ENCODE measurements around the gene TRABD2B. TPM values are rescaled to one million over a fixed set of nuclear protein-coding genes. Genes with fewer than 3 reads are reported as not detected.

The TRABD2B gene
- total and polyA plus RNA-seq, 2 experiments from 2014 or later: 1.6 to 2.0 TPM

DNA sequence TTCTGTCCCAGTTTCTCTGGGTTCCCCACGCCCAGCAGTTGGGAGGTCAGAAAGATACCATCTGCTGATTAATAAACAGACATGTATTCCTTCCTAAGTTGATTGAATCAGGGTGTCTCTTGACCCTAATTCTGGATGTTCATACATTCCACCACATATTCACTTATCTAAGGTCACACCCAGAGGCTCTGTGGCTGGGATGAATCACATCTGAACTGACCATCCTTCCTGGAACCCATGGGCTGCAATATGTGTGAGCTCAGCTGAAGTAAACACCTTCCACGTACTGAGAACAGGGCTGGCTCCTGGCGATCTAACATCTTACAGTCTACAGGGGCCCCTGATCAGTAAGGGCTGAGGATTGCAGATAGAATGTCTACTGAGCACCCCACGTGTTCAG is 20.5 kb upstream of the TRABD2B start:
- Mint-ChIP-seq H3K27me3 (ENCODE audit: insufficient read depth, low read depth, poor library complexity) (no peaks in the 10 kb centered on the region), H3K27ac (no peak overlapping the region), H3K4me1 (peaks cover 9% of the 10 kb centered on the region; the same call in 1 of the 3 replicates), H3K4me3 (no peak overlapping the region), H3K9me3 (no peaks in the 10 kb centered on the region), H3K36me3 (ENCODE audit: low read depth) (no peaks in the 10 kb centered on the region)
- no peaks in the 10 kb centered on the region for H3F3A ChIP-seq (replicated peaks; ENCODE audit: low read depth)
- H3K4me3 ChIP-seq: no peak overlapping the region
- no peaks in the 10 kb centered on the region for H3K36me3 ChIP-seq (ENCODE audit: insufficient read depth)
- ATAC-seq: no peak
- H3K27me3 ChIP-seq (ENCODE audit: insufficient read depth): no peaks in the 10 kb centered on the region
- no peak overlapping the region for H3K27ac ChIP-seq (ENCODE audit: low read depth)
- no peaks in the 10 kb centered on the region for H4K20me1 ChIP-seq (replicated peaks; ENCODE audit: insufficient read depth)
- no peak for TF ChIP-seq ZNF331 (CRISPR knock-in tag; IDR thresholded peaks at IDR 0.05; ENCODE audit: low read depth)
- TF ChIP-seq JUNB (IDR thresholded peaks at IDR 0.05; ENCODE audit: unreplicated experiment): no peak
- TF ChIP-seq EZH2phosphoT487 (IDR thresholded peaks at IDR 0.05; ENCODE audit: unreplicated experiment): no peak
- TF ChIP-seq, protein P1, sequence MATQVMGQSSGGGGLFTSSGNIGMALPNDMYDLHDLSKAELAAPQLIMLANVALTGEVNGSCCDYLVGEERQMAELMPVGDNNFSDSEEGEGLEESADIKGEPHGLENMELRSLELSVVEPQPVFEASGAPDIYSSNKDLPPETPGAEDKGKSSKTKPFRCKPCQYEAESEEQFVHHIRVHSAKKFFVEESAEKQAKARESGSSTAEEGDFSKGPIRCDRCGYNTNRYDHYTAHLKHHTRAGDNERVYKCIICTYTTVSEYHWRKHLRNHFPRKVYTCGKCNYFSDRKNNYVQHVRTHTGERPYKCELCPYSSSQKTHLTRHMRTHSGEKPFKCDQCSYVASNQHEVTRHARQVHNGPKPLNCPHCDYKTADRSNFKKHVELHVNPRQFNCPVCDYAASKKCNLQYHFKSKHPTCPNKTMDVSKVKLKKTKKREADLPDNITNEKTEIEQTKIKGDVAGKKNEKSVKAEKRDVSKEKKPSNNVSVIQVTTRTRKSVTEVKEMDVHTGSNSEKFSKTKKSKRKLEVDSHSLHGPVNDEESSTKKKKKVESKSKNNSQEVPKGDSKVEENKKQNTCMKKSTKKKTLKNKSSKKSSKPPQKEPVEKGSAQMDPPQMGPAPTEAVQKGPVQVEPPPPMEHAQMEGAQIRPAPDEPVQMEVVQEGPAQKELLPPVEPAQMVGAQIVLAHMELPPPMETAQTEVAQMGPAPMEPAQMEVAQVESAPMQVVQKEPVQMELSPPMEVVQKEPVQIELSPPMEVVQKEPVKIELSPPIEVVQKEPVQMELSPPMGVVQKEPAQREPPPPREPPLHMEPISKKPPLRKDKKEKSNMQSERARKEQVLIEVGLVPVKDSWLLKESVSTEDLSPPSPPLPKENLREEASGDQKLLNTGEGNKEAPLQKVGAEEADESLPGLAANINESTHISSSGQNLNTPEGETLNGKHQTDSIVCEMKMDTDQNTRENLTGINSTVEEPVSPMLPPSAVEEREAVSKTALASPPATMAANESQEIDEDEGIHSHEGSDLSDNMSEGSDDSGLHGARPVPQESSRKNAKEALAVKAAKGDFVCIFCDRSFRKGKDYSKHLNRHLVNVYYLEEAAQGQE (IDR thresholded peaks at IDR 0.05; ENCODE audit: unreplicated experiment): no peak
- no peak for TF ChIP-seq STAT1 (IDR thresholded peaks at IDR 0.05; ENCODE audit: unreplicated experiment)
- TF ChIP-seq, protein P2, sequence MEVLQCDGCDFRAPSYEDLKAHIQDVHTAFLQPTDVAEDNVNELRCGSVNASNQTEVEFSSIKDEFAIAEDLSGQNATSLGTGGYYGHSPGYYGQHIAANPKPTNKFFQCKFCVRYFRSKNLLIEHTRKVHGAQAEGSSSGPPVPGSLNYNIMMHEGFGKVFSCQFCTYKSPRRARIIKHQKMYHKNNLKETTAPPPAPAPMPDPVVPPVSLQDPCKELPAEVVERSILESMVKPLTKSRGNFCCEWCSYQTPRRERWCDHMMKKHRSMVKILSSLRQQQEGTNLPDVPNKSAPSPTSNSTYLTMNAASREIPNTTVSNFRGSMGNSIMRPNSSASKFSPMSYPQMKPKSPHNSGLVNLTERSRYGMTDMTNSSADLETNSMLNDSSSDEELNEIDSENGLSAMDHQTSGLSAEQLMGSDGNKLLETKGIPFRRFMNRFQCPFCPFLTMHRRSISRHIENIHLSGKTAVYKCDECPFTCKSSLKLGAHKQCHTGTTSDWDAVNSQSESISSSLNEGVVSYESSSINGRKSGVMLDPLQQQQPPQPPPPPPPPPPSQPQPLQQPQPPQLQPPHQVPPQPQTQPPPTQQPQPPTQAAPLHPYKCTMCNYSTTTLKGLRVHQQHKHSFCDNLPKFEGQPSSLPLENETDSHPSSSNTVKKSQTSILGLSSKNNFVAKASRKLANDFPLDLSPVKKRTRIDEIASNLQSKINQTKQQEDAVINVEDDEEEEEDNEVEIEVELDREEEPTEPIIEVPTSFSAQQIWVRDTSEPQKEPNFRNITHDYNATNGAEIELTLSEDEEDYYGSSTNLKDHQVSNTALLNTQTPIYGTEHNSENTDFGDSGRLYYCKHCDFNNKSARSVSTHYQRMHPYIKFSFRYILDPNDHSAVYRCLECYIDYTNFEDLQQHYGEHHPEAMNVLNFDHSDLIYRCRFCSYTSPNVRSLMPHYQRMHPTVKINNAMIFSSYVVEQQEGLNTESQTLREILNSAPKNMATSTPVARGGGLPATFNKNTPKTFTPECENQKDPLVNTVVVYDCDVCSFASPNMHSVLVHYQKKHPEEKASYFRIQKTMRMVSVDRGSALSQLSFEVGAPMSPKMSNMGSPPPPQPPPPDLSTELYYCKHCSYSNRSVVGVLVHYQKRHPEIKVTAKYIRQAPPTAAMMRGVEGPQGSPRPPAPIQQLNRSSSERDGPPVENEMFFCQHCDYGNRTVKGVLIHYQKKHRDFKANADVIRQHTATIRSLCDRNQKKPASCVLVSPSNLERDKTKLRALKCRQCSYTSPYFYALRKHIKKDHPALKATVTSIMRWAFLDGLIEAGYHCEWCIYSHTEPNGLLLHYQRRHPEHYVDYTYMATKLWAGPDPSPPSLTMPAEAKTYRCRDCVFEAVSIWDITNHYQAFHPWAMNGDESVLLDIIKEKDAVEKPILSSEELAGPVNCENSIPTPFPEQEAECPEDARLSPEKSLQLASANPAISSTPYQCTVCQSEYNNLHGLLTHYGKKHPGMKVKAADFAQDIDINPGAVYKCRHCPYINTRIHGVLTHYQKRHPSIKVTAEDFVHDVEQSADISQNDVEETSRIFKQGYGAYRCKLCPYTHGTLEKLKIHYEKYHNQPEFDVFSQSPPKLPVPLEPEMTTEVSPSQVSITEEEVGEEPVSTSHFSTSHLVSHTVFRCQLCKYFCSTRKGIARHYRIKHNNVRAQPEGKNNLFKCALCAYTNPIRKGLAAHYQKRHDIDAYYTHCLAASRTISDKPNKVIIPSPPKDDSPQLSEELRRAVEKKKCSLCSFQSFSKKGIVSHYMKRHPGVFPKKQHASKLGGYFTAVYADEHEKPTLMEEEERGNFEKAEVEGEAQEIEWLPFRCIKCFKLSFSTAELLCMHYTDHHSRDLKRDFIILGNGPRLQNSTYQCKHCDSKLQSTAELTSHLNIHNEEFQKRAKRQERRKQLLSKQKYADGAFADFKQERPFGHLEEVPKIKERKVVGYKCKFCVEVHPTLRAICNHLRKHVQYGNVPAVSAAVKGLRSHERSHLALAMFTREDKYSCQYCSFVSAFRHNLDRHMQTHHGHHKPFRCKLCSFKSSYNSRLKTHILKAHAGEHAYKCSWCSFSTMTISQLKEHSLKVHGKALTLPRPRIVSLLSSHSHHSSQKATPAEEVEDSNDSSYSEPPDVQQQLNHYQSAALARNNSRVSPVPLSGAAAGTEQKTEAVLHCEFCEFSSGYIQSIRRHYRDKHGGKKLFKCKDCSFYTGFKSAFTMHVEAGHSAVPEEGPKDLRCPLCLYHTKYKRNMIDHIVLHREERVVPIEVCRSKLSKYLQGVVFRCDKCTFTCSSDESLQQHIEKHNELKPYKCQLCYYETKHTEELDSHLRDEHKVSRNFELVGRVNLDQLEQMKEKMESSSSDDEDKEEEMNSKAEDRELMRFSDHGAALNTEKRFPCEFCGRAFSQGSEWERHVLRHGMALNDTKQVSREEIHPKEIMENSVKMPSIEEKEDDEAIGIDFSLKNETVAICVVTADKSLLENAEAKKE (CRISPR knock-in tag; IDR thresholded peaks at IDR 0.05): no peak
- no peak for TF ChIP-seq NANOG (IDR thresholded peaks at IDR 0.05; ENCODE audit: borderline replicate concordance)
- no peak for TF ChIP-seq ZNF114 (CRISPR knock-in tag; IDR thresholded peaks at IDR 0.05)
- TF ChIP-seq POLR2AphosphoS5 (IDR thresholded peaks at IDR 0.05; ENCODE audit: low read depth): no peak
- TF ChIP-seq, protein P3, sequence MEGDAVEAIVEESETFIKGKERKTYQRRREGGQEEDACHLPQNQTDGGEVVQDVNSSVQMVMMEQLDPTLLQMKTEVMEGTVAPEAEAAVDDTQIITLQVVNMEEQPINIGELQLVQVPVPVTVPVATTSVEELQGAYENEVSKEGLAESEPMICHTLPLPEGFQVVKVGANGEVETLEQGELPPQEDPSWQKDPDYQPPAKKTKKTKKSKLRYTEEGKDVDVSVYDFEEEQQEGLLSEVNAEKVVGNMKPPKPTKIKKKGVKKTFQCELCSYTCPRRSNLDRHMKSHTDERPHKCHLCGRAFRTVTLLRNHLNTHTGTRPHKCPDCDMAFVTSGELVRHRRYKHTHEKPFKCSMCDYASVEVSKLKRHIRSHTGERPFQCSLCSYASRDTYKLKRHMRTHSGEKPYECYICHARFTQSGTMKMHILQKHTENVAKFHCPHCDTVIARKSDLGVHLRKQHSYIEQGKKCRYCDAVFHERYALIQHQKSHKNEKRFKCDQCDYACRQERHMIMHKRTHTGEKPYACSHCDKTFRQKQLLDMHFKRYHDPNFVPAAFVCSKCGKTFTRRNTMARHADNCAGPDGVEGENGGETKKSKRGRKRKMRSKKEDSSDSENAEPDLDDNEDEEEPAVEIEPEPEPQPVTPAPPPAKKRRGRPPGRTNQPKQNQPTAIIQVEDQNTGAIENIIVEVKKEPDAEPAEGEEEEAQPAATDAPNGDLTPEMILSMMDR (conservative IDR thresholded peaks at IDR 0.05; ENCODE audit: low read depth in 2 of 2): no peak
- TF ChIP-seq, protein P4, sequence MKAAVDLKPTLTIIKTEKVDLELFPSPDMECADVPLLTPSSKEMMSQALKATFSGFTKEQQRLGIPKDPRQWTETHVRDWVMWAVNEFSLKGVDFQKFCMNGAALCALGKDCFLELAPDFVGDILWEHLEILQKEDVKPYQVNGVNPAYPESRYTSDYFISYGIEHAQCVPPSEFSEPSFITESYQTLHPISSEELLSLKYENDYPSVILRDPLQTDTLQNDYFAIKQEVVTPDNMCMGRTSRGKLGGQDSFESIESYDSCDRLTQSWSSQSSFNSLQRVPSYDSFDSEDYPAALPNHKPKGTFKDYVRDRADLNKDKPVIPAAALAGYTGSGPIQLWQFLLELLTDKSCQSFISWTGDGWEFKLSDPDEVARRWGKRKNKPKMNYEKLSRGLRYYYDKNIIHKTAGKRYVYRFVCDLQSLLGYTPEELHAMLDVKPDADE (IDR thresholded peaks at IDR 0.05): no peak
- TF ChIP-seq CREB1 (CRISPR knock-in tag; IDR thresholded peaks at IDR 0.05; ENCODE audit: low read depth): no peak
- TF ChIP-seq EZH2 (IDR thresholded peaks at IDR 0.05; ENCODE audit: low read depth, unreplicated experiment): no peak
- H3K4me1 ChIP-seq (ENCODE audit: insufficient read depth): no peaks in the 10 kb centered on the region
- no peak for DNase-seq (ENCODE audit: low spot score)
- H3K79me2 ChIP-seq (replicated peaks; ENCODE audit: insufficient read depth): no peaks in the 10 kb centered on the region
- H3K4me2 ChIP-seq: no peak overlapping the region
- H3K9me2 ChIP-seq (ENCODE audit: insufficient read depth): no peaks in the 10 kb centered on the region
- H2AFZ ChIP-seq: no peak overlapping the region
